HT1080 (cell line): ENCODE measurements around the gene PDCD10. TPM values are rescaled to one million over a fixed set of nuclear protein-coding genes. Genes with fewer than 3 reads are reported as not detected.

Source experiments
- DNase-seq: peaks from one replicate; pipeline ENCODE4 v3.0.0-alpha.2; 2015; ENCODE audit warnings: low read depth
- small RNA-seq: library from RNA; depleted of rRNA; stranded (forward); fragments of <200 nt; gene quantifications from one replicate; pipeline ENCODE3, GENCODE V24; 2014
- total RNA-seq: library from RNA; depleted of rRNA; stranded (reverse); fragments of >200 nt; shearing (Covaris generic); gene quantifications from 2 replicates; pipeline ENCODE4 v1.2.3, GENCODE V29; 2014; rRNA removed

Gene PDCD10
- total RNA-seq, 1 experiment from 2014 or later: 210 TPM

GRCh38 chr3:167684388-167684993 is 50.2 kb downstream of the PDCD10 start:
- peak; percentile 65 for DNase-seq

- no peak for DNase-seq
Observed at GRCh38 chr3:167679526-167679925, 55.2 kb downstream of the PDCD10 start.

GRCh38 chr3:167675848-167676247 is 58.8 kb downstream of the PDCD10 start:
- DNase-seq: no peak

- no peak for DNase-seq
Observed at GRCh38 chr3:167673221-167673620, 61.5 kb downstream of the PDCD10 start.

- DNase-seq: no peak
Observed at GRCh38 chr3:167671878-167672427, 62.7 kb downstream of the PDCD10 start.

GRCh38 chr3:167669699-167670098 is 65.0 kb downstream of the PDCD10 start:
- DNase-seq: no peak

GRCh38 chr3:167668651-167669050 is 66.0 kb downstream of the PDCD10 start:
- DNase-seq: no peak

GRCh38 chr3:167666563-167666962 is 68.1 kb downstream of the PDCD10 start:
- DNase-seq: no peak

GRCh38 chr3:167662919-167663400 is 71.7 kb downstream of the PDCD10 start:
- no peak for DNase-seq

- no peak for DNase-seq
Observed at GRCh38 chr3:167657684-167658225, 76.9 kb downstream of the PDCD10 start.

- no peak for DNase-seq
Observed at GRCh38 chr3:167656821-167657220, 77.9 kb downstream of the PDCD10 start.

GRCh38 chr3:167653760-167654159 is 80.9 kb downstream of the PDCD10 start, which contains the start of gene WDR49:
Gene WDR49, minus strand, starts transcription at chr3:167653942. Its CDS starts 517 bp downstream, at chr3:167653425.
- DNase-seq: peak; percentile 23

GRCh38 chr3:167653155-167653554 is 81.5 kb downstream of the PDCD10 start:
- DNase-seq: no peak

- DNase-seq: no peak
Observed at GRCh38 chr3:167651826-167652225, 82.9 kb downstream of the PDCD10 start.

- no peak for DNase-seq
Observed at GRCh38 chr3:167650459-167650858, 84.2 kb downstream of the PDCD10 start.

- DNase-seq: no peak
Observed at GRCh38 chr3:167649746-167650145, 84.9 kb downstream of the PDCD10 start.

GRCh38 chr3:167644611-167645010 is 90.1 kb downstream of the PDCD10 start:
- no peak for DNase-seq

Small RNAs within 50 kb of the gene (small RNA-seq; reads per million reads assigned to genes)
- gene HMGN1P8: not detected

Other genes with a start within 250 kb of the PDCD10 start
- not detected in 2 replicates for gene WDR49, start 81.0 kb downstream of the PDCD10 start, total RNA-seq
- 2.2 and 5.1 TPM in 2 replicates for gene SERPINI1, start 829 bp upstream of the PDCD10 start, total RNA-seq